Stimulated activated naive CD4-positive, alpha-beta T cell (primary cell): Measurements from ENCODE around the gene OMD.
"Not testable (repeated sequence)": the region's sequence is repeated elsewhere in the genome, so short reads cannot be mapped to it uniquely, and the experiment has no call there.

ENCODE experiments used
- DNase-seq, 6 experiments: peaks; one replicate each; lab custom pipeline; 2025; lab: John Stamatoyannopoulos, UW

OMD gene

GRCh38 chr9:92411157-92411556, 13.1 kb downstream of the OMD start:
- not testable (repeated sequence) for DNase-seq

GRCh38 chr9:92408747-92409478, 15.4 kb downstream of the OMD start:
- no peak for DNase-seq

- DNase-seq = no peak
Measured at GRCh38 chr9:92407818-92408217, 16.5 kb downstream of the OMD start.

- peak in 4 of 6 experiments; percentile 4 to 57 (median 20) for DNase-seq
Measured at GRCh38 chr9:92406477-92406876, 17.8 kb downstream of the OMD start.

DNA sequence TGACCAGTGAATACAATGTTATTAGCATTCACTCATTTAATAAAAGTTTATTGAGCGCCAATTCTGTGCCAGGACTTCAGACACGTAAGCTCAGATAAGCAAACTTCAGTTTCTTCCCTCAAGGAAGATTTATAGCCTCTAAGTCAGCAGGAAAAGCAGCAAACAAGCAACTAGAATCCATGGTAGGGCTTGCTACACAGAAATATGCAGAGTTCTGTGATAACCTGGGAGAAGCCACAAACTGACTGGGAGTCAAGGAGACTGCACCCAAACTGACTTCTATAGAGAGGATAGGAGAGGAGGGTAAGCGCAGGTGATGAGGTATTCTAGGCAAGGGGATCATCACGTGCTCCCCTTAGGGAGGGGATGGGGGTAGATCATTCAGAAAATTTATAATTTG, 18.5 kb downstream of the OMD start:
- DNase-seq = no peak

DNA sequence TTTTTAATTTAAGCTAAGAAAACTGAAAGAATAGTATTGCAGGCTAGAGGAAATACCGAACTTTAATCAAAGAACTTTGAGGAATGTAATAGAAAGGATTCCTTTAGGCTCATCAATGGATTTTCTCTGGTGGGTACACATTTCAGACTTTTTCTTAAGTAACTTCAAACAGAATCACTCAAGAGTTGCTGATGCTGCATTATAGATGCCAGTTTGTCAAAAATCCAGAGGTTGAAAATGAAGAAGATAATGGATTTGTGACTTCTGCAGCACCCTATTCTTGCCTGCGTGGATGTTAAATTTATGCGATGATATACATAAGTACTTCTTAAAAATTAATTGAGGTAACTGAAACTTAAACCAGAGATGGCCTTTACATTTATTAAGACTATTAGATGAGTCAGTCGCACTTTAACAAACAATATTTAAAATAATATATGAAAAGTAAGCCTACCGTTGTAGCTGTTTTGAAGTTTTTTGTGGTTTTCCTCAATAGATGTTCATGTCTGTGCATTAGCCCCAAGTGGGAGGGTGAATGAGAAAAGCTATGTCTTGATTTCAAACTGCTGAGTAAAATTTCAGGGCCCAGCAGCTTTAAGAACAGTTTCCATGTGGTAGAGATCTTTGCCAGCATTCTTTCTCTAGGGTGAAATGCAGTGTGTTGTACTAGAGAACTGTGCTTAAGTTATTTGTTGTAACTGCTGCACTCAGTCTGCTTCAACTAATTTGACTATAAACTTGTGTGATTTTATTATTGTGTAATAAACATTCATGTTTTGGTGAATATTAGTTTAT, 20.0 kb downstream of the OMD start, which contains the start of gene OGN:
Gene OGN, minus strand, starts transcription at position 537 of the 795 bp plus-strand sequence. CDS start 1,171 bp downstream, outside the sequence.
- no peak for DNase-seq

DNA sequence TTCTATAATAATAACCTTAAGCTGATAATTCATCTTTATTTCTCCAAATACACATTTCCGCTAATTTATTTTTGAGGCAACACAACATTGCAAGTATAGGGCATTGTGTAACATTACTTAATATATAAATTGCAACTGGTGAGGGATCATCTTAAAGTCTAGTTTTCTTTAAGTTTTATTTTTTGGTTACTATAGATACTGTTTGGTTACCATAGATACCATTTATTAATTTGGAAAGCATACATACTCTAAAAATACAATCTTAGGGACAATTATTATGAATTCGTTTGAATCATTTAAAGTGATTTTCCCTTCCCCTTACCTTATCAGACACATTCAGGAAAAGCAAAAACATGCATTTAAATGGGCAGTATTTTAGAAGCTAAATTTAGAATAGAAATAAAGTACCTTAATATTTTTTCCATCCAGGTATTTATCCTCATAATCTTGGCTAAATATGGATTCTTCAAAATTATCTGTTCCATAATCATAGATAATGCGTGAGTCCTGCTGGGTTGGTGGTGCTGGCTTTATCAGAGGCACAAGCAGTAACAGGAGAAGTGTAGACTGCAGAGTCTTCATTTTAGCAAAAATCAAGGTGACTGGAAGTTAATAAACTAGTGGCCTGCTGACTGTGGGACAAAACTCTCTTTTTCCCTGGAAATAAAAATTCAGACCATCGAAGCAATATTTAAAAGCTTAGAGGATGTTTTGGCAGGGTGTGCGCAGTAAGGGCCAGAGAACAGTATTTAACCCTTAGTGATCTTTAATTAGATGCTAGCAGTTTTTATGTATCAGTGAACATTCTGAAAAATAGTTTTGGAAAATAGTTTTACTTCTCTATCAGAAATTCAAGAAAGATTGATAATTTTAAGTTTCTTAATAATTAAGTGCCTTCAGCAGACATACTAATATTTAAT, 21.2 kb downstream of the OMD start:
- DNase-seq = no peak

DNA sequence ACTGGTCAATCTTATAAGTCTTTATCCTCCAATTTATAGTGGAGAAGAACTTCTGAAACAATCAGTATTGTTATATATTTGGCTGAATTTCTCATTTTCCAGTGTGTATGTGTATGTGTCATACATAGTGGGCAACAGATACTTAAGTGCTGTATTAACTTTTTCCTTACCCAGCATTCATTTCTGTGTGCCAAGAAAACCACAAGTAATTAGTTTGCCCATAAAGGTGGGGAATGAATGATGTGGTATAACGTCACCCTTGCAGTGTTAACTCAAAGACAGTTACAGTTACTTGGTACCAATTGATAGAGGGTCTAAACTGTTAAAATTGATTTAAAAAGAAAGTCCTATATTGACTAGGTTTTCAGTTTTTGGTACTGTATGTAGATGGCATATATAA, 21.9 kb downstream of the OMD start:
- DNase-seq = no peak

GRCh38 chr9:92397853-92398252, 26.4 kb downstream of the OMD start:
- no peak for DNase-seq

DNA sequence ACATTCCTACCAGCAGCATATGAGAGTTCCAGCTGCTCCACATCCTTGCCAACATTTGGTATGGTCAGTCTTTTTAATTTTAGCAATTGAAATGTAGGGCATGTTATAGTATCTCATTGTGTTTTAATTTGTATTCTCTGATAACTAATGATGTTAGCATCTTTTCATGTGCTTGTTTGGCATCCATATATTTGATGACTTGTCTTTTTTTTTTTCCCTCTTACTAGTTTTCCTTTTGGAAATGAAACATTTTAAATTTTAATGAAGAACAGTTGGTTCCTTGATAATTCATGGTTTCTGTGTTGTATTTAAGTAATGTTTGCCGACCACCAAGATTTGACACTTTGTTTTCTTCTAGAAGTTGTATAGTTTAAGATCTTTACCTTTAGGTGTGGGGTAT, 28.7 kb downstream of the OMD start:
- no peak for DNase-seq

- DNase-seq = no peak
Measured at GRCh38 chr9:92393686-92394085, 30.6 kb downstream of the OMD start.

DNA sequence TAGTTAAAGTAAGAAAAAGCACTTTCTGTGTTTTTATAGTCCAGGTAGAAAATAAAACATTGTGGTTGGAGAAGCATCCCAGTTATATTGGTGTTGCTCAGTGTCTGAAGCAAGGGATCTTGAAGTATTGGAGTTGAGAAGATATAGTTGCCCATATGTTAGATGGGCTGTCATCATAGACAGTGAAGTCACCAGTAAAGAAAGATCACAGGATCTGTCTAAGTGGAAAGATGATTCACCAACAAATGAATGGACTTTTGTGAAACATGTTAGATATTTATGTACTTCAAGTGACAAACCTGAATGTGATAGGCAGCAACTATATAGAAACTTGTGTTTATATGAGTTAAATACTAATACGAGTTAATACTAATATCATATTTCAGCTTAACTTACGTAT, 31.6 kb downstream of the OMD start:
- DNase-seq = no peak

DNA sequence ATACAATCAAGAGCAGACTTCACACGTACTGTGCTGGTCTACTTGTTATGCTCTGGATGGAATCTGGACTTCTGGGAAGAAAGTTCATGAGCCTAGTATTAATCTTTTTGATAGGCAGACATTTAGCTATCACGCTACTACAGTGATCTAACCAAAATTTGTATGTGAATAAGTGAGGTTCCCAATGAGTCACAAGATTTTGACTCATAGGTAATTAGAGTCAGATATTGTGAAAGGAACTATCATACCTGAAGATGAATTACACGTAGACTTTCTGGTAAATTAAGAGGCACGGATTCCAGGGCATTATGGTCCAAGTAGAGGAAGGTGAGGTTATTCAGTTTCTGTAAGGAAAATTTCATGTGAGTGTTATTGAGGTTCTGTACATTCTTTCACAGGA, 38.3 kb downstream of the OMD start:
- DNase-seq = no peak

DNA sequence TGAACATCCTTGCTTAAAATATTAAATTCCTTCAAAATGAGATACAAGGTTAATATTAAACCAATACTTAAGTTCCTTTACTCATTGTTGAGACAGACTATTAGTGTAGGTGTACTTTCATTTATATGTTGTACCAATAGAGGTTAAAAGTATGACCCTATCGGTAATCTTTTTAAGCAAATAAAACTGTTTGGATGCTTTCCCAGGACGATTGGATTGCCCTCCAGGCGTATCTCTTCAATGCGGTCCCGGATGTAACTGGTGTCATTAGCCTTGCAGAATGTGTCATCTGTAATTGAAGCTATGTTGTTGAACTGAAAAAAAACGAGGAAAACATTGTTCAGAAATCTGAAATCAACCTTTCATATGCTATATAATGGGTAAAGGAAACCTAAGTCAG, 38.8 kb downstream of the OMD start:
- DNase-seq = no peak

DNA sequence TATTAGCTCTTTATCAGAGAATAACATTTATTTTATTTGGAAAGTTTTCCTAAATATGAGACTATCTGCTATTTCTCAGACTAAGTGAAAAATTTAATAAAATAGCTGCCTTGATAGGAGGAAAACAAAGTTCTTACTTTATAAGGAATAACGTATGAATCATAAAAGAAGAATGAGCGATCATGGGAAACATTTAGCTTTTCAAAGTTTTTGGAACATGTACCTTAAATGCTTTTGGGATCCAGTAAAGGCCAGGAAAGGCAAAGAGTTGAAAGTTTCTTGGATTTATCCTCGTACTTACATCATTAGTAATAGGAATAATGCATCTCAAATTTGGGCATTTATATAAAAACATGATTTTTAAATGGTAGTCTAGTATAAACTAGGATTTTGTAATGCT, 39.3 kb downstream of the OMD start:
- no peak for DNase-seq

DNA sequence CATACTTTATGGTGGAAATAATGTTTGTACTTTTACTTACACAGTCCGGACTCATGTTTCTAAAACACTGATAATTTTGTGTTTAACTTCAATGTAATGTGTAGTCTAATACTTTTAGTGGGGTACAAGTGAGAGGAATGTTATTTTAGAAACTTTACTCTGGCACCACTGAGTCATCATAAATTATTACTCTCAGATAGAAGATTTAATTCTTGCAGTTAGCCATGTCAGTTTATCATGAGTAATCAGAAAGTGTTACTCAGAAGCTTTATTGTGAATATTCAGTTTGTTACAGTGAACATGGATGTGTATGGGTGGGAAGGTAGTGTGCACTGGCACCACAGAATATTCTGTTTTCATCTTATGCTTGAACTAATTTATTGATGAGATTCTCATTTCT, 39.9 kb downstream of the OMD start:
- no peak for DNase-seq

- DNase-seq = no peak
Measured at GRCh38 chr9:92381775-92382174, 42.5 kb downstream of the OMD start.

DNA sequence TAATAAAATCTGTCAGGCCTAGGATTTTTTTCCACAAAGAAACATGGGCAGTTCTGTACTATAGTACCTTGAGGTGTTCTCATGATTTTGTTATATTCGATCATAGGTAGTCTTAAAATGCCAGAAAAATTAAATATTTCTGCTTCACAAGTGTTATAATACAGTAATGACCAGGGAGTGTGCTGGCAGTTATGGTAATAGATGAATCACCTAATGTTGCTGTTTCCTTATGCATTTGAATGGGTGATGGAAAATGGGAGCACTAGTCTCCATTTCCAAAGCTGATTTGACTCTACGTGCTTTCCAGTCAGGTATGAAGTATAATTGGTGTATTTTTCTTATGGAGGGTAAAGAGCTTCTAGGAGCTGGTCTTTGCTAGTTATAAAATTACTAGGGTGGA, 43.7 kb downstream of the OMD start:
- DNase-seq = no peak

GRCh38 chr9:92378865-92379560, 45.3 kb downstream of the OMD start:
- no peak for DNase-seq

DNA sequence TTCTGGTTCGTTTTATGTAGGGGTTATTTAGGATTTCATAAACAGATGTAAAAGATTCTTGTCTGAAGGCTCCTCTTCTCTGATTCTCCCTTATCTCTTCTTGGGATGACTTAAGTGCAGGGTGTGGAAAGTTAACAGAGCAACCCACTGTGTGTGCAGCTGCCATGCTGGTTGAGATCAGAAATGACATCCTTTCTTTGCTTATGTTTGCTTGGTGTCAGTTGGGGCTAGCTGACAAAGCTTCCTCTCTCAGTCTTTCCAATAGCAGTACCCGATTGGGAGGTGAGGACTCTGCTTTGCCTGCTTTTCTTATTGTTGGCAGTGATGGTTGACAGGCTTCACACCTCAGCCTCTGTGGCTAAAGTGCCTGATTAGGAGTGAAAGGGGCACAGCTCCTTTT, 46.4 kb downstream of the OMD start:
- DNase-seq = no peak

GRCh38 chr9:92373167-92373566, 51.1 kb downstream of the OMD start:
- no peak for DNase-seq

DNA sequence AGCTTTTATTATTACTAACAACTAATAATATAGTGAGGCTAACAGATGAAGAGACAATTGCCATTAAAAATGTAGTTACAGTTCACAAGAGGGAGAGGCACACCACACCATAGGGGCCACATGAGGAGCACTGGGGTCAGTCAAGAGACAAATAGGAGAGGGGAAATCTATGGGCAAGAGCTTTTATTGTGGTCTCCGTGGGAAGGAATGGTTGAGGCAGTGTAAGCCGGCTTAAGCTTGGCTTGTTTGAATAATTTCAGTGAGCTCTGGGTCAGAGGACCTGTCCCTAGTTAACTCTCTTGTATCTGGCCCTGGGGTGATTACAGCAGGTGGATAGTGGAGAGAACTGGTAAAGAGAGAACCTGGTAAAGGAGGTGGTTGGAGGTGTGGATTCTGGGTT, 55.2 kb downstream of the OMD start:
- no peak for DNase-seq
